PC-3 (cell line): ENCODE results near the gene ARFGEF2.

ENCODE experiments used
- CTCF ChIP-seq: fragments of 300-600 bp; sonication (generic); conservative IDR thresholded peaks from 2 replicates; pipeline ENCODE4 v1.5.1; 2017; ENCODE audit warnings: antibody characterized with exemption, low read depth, mild to moderate bottlenecking, low read length
- EZH2 ChIP-seq: fragments of 300-600 bp; sonication (generic); IDR thresholded peaks from one replicate; pipeline ENCODE4 v1.6.1; 2017; ENCODE audit warnings: antibody characterized with exemption, mild to moderate bottlenecking, low read length; ENCODE audit not compliant: unreplicated experiment

DNA sequence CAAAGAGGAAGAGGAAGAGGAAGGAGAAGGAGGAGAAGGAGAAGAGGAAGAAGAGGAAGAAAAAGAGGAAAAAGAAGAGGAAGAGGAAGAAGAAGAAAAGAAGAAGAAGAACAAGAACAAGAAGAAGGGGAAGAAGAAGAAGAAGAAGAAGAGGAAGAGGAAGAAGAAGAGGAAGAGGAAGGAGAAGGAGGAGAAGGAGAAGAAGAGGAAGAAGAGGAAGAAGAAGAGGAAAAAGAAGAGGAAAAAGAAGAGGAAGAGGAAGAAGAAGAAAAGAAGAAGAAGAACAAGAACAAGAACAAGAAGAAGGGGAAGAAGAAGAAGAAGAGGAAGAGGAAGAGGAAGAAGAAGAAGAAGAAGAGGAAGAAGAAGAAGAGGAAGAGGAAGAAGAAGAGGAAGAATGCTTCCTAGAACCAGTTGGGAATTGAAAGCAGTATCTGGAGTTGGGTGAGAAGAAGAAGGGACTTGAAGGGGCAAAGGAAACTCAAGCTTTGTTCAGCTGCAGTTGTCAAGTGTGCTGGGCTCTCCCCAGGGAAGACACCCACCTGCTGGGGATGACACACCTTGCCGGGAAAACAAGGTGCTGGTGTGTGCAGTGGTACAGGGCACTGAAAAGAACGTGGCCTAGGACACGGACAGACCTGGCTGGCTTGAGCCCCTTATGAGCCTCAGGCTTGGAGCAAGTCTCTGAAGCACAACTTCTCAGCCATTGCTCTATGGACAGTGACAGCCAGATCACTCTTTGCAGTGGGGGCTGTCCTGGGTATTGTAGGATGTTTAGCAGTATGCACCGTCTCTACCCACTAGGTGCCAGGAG, 30.1 kb upstream of the ARFGEF2 start:
- TF ChIP-seq CTCF (no peak), EZH2 (no peak)
